RWPE1 (cell line): ENCODE measurements around the gene ZBTB47.

ENCODE experiments used
- CTCF ChIA-PET: fragments of 350-600 bp; sonication (Branson Sonifier 250); formaldehyde crosslinking; extraction: SDS; loops from one replicate; lab custom pipeline; 2021; lab: Yijun Ruan, JAX
- POLR2A ChIA-PET: fragments of 400-600 bp; formaldehyde crosslinking; extraction: SDS; loops from one replicate; lab custom pipeline; 2020; ENCODE audit warnings: antibody characterized with exemption; ENCODE audit not compliant: low non-redundant PET; lab: Yijun Ruan, JAX
- DNase-seq: peaks from one replicate; pipeline ENCODE4 v3.0.0; 2012; ENCODE audit warnings: low spot score
- H3K27ac ChIP-seq: fragments of 450-650 bp; 2 replicates; pipeline ENCODE4 v1.5.1; 2017
- TF ChIP-seq, protein P1 (sequence below): fragments of 450-650 bp; conservative IDR thresholded peaks from 2 replicates; pipeline ENCODE4 v1.5.1; 2017; ENCODE audit warnings: low read depth, mild to moderate bottlenecking

The ZBTB47 gene

DNA sequence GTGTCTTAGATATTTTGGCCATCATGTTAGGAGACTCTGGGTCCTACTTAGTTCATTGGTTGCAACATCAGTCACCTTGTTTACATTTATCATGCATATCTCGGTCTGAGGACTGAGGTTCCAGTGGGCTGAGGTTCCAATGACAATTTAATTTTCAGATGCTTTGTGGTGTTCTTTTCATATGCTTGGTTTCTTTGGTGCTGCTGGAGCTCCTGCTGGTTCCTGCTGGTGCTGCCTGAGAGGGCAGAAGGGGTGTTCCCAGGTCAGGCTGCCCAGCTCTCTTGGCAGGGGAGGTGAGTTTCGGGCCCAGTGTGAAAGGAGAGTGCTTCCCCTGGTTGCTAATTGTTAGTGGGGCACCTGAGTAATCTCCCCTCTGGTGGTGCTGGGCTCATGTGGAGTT, 24.9 kb downstream of the ZBTB47 start:
- TF ChIP-seq, protein P1, sequence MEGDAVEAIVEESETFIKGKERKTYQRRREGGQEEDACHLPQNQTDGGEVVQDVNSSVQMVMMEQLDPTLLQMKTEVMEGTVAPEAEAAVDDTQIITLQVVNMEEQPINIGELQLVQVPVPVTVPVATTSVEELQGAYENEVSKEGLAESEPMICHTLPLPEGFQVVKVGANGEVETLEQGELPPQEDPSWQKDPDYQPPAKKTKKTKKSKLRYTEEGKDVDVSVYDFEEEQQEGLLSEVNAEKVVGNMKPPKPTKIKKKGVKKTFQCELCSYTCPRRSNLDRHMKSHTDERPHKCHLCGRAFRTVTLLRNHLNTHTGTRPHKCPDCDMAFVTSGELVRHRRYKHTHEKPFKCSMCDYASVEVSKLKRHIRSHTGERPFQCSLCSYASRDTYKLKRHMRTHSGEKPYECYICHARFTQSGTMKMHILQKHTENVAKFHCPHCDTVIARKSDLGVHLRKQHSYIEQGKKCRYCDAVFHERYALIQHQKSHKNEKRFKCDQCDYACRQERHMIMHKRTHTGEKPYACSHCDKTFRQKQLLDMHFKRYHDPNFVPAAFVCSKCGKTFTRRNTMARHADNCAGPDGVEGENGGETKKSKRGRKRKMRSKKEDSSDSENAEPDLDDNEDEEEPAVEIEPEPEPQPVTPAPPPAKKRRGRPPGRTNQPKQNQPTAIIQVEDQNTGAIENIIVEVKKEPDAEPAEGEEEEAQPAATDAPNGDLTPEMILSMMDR, result no peak
- CTCF ChIA-PET, result no interaction called here
- POLR2A ChIA-PET, result no interaction called here
- no peak overlapping the region for H3K27ac ChIP-seq
- no peak for DNase-seq

DNA sequence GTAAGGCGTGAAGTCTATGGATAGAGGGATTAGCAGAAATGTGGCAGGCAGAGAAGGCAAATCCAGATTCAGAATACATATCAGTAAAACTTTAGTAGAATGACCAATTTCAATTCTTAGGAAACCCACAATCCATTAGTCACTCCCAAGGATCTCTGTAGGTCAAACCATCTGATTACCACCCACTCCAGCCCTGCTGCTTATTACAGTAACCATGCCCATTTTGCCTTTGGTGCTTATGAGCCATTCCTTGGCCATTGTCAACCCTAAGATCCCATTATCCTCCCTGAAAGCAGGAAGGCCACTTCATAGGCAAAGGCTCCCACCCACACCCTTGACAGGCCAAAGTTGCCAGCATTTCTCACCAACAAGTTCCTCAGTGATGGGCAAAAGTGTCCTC, 26.8 kb downstream of the ZBTB47 start:
- CTCF ChIA-PET, result no interaction called here
- TF ChIP-seq, protein P1, result no peak
- DNase-seq, result no peak
- POLR2A ChIA-PET, result no interaction called here
- no peak overlapping the region for H3K27ac ChIP-seq

DNA sequence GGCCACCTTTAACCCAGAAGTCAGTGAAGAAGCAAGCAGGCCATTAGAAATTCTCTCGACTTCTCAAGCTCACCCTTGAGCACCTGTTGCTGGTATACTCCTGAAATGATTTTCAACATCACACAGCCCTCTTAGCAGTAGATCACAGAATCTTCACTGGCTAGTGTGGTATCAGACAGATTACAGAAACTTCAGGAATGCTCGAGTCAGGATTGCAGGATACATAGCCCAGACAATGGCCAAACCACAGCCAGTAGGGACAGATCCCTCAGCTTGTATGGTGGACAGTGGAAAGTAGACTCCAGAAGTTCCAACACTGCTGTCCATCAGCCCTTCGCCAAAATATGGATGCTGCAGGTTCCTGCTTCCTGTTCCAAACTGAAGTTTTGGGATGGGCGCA, 27.3 kb downstream of the ZBTB47 start:
- CTCF ChIA-PET, result no interaction called here
- TF ChIP-seq, protein P1, result no peak

DNA sequence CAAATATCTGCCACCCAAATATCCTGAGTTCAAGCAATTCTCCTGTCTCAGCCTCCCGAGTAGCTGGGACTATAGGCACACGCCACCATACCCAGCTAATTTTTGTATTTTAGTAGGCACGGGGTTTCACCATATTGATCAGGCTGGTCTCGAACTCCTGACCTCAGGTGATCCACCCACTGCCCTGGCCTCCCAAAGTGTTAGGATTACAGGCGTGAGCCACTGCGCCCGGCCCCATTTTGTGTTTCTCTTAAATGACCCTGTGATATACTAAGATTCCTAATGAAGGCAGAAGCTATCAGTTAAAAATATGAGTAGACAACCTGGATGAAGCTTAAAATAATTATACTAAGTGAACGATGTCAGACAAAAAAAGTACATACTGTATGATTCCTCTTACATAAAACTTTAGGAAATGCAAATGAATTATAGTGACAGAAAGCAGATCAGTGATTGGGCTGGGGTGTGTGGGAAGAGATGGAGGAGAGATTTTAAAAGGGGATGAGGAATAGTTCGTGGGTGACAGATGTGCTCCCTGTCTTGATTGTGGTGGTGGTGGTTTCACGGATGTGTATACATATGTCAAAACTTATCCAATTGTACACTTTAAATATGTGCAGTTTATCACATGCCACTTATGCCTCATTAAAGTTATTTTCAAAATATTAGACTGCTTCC, 28.0 kb downstream of the ZBTB47 start:
- CTCF ChIA-PET, result no interaction called here
- no peak for DNase-seq
- TF ChIP-seq, protein P1, result no peak
- POLR2A ChIA-PET, result no interaction called here
- H3K27ac ChIP-seq, result no peak overlapping the region

More for the DNA sequence above, 27.3 kb downstream of the ZBTB47 start:
- POLR2A ChIA-PET, result no interaction called here
- DNase-seq, result no peak
- H3K27ac ChIP-seq, result no peak overlapping the region

DNA sequence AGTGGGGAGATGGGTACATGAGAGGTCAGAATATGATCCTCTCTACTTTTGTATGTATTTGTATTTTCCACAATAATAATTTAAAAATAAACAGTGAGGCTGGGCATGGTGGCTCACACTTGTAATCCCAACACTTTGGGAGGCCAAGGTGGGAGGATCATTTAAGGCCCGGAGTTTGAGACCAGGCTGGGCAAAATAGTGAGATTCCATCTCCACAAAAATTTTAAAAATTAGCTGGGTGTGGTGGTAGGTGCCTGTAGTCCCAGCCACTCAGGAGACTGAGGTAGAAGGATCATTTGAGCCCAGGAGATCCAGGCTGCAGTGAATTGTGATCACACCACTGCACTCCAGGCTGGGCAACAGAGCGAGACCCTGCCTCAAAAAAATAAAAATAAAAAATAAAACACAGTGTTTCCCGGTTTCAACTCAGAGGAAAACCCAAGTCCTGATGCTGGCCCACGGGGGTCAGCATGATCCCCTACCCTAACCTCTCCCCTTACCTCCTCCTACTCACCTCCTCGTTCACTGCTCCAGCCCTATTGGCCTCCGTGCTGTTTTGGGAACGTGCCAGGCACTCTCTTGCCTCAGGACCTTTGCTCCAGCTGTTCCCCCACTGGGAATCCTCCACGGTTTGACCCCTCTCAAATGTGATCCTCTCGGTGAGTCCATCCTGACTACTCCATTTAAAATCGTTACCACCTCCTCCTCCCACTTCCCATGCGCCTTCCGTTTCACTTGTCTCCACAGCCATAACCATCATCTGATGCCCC, 29.0 kb downstream of the ZBTB47 start:
- CTCF ChIA-PET, result no interaction called here
- H3K27ac ChIP-seq, result no peak overlapping the region

DNA sequence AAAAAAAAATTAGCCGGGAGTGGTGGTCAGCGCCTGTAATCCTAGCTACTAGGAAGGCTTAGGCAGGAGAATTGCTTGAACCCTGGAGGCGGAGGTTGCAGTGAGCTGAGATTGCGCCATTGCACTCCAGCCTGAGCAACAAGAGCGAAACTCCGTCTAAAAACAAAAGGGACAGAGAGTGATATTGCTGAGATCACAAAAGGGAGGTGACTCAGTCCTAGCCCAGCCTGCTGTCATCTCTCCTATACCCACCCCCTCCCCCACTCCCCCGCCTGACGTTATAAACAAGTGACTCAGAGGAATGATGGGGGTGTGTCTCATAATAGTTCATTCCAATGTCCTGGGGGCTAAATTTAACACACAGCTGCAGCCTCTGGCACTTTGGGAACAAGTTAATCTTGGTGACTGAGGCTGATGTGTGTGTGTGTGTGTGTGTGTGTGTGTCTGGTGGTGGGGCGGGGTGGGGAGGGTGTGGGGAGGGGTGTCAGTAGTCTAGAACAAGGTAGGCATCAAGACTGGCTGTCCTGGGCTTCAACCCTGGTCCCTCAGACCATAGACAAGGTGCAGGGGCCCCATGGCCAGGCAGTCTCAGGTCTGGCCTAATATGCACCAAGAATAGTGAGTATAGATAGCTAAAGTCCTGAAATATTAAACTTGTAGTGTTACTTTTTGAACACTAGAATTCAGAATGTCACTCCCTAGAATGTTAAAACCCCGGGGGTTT, 30.5 kb downstream of the ZBTB47 start:
- TF ChIP-seq, protein P1, result no peak
- H3K27ac ChIP-seq, result peak overlapping the region; percentile 72
- ChIA-PET CTCF (no interaction called here), POLR2A (no interaction called here)
- peak; percentile 97 for DNase-seq

More for the DNA sequence above, 29.0 kb downstream of the ZBTB47 start:
- DNase-seq, result no peak
- POLR2A ChIA-PET, result no interaction called here
- TF ChIP-seq, protein P1, result no peak
